DMS 273 treated with DMSO at 0.1 percent for 48 hours (cell line): Measurements from ENCODE around the gene ZCCHC8.

ENCODE experiments used
- DNase-seq: peaks from one replicate; lab custom pipeline; 2025; lab: John Stamatoyannopoulos, UW

The ZCCHC8 gene

DNA sequence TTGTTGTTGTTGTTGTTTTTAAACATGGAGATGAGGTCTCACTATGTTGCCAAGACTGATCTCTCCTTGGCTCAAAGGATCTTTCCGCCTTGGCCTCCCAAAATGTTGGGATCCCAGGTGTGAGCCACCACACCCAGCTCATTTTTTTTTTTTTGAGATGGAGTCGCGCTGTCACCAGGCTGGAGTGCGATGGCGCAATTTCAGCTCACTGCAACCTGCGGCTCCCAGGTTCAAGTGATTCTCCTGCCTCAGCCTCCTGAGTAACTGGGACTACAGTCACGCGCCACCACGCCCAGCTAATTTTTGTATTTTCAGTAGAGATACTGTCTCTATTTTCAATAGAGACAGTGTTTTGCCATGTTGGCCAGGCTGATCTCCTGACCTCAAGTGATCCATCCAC is 73.3 kb downstream of the ZCCHC8 start:
- DNase-seq: no peak

DNA sequence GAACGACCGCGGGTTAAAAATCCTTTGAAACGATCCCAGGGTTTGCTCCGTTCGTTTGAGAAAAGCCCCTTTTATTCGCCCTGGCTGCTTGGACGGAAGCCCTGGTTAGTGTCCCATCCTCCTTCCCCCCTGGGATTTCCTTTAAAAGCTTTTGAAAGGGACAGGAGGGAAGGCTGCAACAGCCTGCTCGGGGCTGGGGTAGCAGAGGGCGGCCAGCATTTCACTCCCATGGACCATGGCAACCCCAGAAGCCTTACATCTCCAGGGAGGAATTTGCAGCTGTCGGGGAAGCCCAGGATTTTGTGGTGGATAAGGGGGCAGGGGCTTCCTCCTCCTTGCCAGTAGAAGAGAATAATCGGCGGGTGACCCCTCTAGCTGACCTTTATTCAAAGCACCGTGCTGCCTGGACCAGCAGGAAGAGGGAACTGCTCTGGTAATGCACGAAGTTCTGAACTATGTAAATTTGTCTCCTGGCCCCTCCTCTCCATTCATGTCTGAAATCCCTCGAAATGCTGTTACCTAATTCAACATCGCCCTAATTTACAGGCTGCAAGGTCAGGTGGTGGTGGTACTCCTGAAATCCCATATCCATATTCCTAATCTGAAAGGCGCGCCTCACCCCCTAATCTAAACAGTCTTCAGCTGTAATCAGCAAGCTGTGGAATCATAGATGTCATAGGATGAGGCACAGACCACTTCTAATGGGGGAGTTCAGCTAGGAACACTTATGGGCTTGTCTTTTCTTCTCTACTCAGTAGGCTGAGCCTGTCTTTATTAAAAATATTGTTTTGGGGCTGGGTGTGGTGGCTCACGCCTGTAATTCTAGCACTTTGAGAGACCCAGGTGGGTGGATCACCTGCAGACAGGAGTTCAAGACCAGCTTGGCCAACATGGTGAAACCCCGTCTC is 77.2 kb downstream of the ZCCHC8 start:
- DNase-seq: no peak

GRCh38 chr12:122422730-122423257 is 77.9 kb downstream of the ZCCHC8 start:
- DNase-seq: no peak

- DNase-seq: no peak
Observed at GRCh38 chr12:122421821-122422729, 78.7 kb downstream of the ZCCHC8 start, which contains the start of gene CLIP1. Gene CLIP1, minus strand, starts transcription at chr12:122422669. Its CDS starts 42,217 bp downstream, at chr12:122380452.
